ENCODE data around the gene ZNF587B.
"Not testable (repeated sequence)": the region's sequence is repeated elsewhere in the genome, so short reads cannot be mapped to it uniquely, and the experiment has no call there.

DNA sequence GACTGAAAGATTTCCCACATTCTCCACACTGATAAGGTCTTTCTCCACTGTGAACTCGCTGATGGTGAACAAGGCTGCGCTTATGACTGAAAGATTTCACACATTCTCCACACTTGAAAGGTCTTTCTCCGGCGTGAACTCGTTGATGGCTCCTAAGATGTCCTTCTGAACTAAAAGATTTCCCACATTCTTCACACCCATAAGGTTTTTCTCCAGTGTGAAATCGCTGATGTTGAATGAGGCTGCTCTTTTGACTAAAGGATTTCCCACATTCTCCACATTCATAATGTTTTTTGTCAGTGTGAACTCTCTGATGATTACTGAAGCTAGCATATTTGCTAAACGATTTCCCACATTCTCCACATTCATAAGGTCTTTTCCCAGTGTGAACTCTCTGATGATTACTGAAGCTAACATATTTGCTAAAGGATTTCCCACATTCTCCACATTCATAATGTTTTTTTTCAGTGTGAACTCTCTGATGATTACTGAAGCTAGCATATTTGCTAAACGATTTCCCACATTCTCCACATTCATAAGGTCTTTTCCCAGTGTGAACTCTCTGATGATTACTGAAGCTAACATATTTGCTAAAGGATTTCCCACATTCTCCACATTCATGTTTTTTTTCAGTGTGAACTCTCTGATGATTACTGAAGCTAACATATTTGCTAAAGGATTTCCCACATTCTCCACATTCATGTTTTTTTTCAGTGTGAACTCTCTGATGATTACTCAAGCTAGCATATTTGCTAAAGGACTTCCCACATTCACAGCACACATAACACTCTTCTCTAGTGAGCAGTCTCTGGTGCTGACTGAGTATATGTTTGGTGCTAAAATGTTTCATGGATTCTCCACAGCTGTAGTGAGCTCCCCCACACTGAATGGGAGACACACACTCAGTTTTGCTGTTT, 44.0 kb downstream of the ZNF587B start:
- TF ChIP-seq CTCF, POLR2A (IDR thresholded peaks at IDR 0.05): not testable (repeated sequence)
